Measurements from ENCODE around the gene STIP1. TPM values are rescaled to one million over a fixed set of nuclear protein-coding genes. Genes with fewer than 3 reads are reported as not detected.

The STIP1 gene
- total and polyA plus RNA-seq, 9 of the 15 experiments (the other 6 are each of a cell fraction or from before 2014, with no cell fraction given): 58.1 to 465 (median 346) TPM

DNA sequence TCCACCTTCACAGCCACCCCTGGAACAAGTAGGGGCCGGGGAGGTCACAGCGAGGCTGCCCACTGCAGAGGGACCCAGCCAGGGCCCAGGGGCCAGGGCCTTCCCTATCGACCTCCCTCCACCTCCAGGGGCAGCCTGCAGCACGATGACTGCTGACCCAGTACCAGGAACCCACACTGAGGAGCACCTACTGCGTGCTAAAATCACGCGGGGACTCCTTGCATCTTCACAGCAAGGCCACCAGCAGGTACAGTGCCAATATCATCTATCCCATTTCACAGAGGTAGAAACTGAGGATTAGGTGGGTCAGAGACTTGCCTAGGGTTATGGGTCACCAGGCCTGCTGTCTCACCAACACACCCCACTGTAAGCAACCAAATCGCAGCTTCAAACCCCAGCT is 34.6 kb upstream of the STIP1 start:
- H3K4me3 ChIP-seq: no peak overlapping the region
- H3K9me3 ChIP-seq (replicated peaks; ENCODE audit: control insufficient read depth, insufficient read depth, low read depth, low read length): no peaks in the 10 kb centered on the region
- FAIRE-seq (no peak), DNase-seq (ENCODE audit: extremely low read depth in 1 of 4, low spot score in 3 of 4) (no peak), ATAC-seq (no peak)
- no peak overlapping the region for H3K27ac ChIP-seq (ENCODE audit: extremely low read depth, low read depth, low read length)
- BruUV-seq (replicated peaks): no TSS peak
- H3K27me3 ChIP-seq (ENCODE audit: control insufficient read depth in 2 of 2, insufficient read depth in 2 of 2, low read length in 2 of 2): no peaks in the 10 kb centered on the region
- H4K20me1 ChIP-seq (replicated peaks; ENCODE audit: control insufficient read depth, insufficient read depth, low read length): peaks cover 35% of the 10 kb centered on the region
- no peak overlapping the region for H3K4me2 ChIP-seq (ENCODE audit: insufficient read depth, low read length)
- ChIA-PET POLR2A (interaction anchor here (0.6 kb wide), 1 partner anchor 17 kb away, joined by 3 read pairs; no protein-coding TSS in a partner anchor), CTCF (ENCODE audit: low intra/inter-chr PET ratio) (no interaction called here)
- no peaks in the 10 kb centered on the region for H3K9me1 ChIP-seq (ENCODE audit: control insufficient read depth, insufficient read depth, low read length)
- 86% methylated on average over 7 of the region's 8 CpGs for WGBS (ENCODE audit: insufficient coverage, low coverage, missing lambda C conversion rate)
- TF ChIP-seq SUPT5H (IDR thresholded peaks at IDR 0.05) (no peak), ZKSCAN1 (IDR thresholded peaks at IDR 0.05; ENCODE audit: low read depth, low read length) (peak; percentile 91)
- H2AFZ ChIP-seq (ENCODE audit: low read depth, low read length): no peak overlapping the region
- H3K79me2 ChIP-seq (ENCODE audit: control insufficient read depth, insufficient read depth, low read length): peaks cover 7% of the 10 kb centered on the region; the same call in 1 of the 3 replicates
- peak overlapping the region in 1 of 2 experiments; percentile 36; a peak in 2 of 4 replicates for H3K9ac ChIP-seq (ENCODE audit: insufficient read depth in 1 of 2, low read depth in 2 of 2, low read length in 2 of 2)
- intact Hi-C loops (cut with micrococcal nuclease) (loop anchor here (5.0 kb wide), 1 partner anchor 384 kb away; the partner anchor contains the start of gene ZFTA), in situ Hi-C loops (cut with MboI) (no loop called here)
- peaks cover 17% of the 10 kb centered on the region; the same call in 2 of the 3 replicates for H3K36me3 ChIP-seq (ENCODE audit: control insufficient read depth, insufficient read depth, low read length)
- H3K4me1 ChIP-seq (replicated peaks in 1 of 2; ENCODE audit: control insufficient read depth in 2 of 2, insufficient read depth in 2 of 2, low read length in 2 of 2): peaks cover 6 to 41% of the 10 kb centered on the region in 2 experiments; a peak in 4 of 5 replicates

DNA sequence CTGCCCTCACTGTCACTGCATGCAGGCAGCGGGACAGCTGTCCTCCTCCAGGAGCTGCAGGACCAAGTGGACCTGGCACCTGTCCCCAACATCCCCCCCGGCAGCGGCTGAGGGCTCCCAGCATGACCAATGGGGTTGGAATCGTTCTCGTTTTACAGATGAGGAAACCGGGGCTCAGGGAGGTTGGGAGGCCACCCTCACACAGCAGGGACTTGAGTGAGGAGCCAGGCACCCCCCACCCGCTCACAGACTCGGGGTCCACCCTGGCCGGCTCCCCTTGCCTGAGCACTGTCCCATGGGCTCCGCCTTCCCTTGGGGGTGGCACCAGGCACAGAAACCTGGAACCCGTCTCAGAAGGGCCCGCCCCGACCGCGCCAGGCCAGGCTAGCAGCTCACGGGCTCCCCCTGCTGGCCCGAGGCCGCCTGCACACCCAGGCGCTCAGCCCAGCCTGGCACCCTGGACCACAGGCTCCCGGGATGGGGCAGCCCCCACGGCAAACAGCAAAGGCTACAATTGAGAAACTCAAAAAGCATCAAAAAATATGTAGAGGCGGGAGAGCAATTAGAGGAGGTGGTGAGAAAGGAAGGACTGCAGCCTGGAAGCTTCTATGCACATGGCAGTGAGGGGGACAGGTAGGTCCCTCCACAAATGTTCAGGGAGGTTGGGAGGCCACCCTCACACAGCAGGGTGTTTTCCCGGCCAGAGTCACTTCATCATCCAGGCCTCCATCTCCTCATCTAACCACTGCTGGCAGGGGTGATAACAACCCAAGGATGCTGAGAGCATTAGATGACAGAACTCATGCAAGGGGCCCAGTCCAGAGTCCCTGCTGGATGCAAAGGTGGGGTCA is 32.9 kb upstream of the STIP1 start:
- in situ Hi-C loops (cut with MboI) (no loop called here), intact Hi-C loops (cut with micrococcal nuclease) (loop anchor here (5.0 kb wide), 1 partner anchor 386 kb away; the partner anchor contains the start of gene ZFTA)
- BruUV-seq (replicated peaks): no TSS peak
- CTCF ChIA-PET (ENCODE audit: low intra/inter-chr PET ratio): interaction anchor here (1.2 to 1.6 kb wide), 2 partner anchors 208 to 316 kb away, joined by 3 to 4 read pairs; no protein-coding TSS in a partner anchor
- Histone ChIP-seq H3K4me2 (ENCODE audit: insufficient read depth, low read length) (peak overlapping the region; percentile 35; the same call in 1 of the 2 replicates), H3K9me1 (ENCODE audit: control insufficient read depth, insufficient read depth, low read length) (no peaks in the 10 kb centered on the region), H4K20me1 (replicated peaks; ENCODE audit: control insufficient read depth, insufficient read depth, low read length) (peaks cover 35% of the 10 kb centered on the region), H3K79me2 (ENCODE audit: control insufficient read depth, insufficient read depth, low read length) (peaks cover 7% of the 10 kb centered on the region; the same call in 1 of the 3 replicates), H3K36me3 (ENCODE audit: control insufficient read depth, insufficient read depth, low read length) (peaks cover 17% of the 10 kb centered on the region; the same call in 2 of the 3 replicates), H3K9ac (ENCODE audit: insufficient read depth in 1 of 2, low read depth in 2 of 2, low read length in 2 of 2) (peak overlapping the region in 1 of 2 experiments; percentile 83; a peak in 2 of 4 replicates), H3K9me3 (replicated peaks; ENCODE audit: control insufficient read depth, insufficient read depth, low read depth, low read length) (no peaks in the 10 kb centered on the region), H3K27me3 (ENCODE audit: control insufficient read depth in 2 of 2, insufficient read depth in 2 of 2, low read length in 2 of 2) (no peaks in the 10 kb centered on the region), H3K4me1 (replicated peaks in 1 of 2; ENCODE audit: control insufficient read depth in 2 of 2, insufficient read depth in 2 of 2, low read length in 2 of 2) (peaks cover 6 to 43% of the 10 kb centered on the region in 2 experiments; a peak in 4 of 5 replicates), H2AFZ (ENCODE audit: low read depth, low read length) (no peak overlapping the region; the same call in 1 of the 2 replicates), H3K27ac (ENCODE audit: extremely low read depth, low read depth, low read length) (no peak overlapping the region), H3K4me3 (no peak overlapping the region)
- POLR2A ChIA-PET: interaction anchor here (0.6 to 0.9 kb wide), 3 partner anchors 20 to 124 kb away, joined by 3 to 4 read pairs (median 3); no protein-coding TSS in a partner anchor
- peak; percentile 97 for ATAC-seq
- peak; percentile 76 for FAIRE-seq
- WGBS (ENCODE audit: insufficient coverage, low coverage, missing lambda C conversion rate): 20% methylated on average over 20 of the region's 23 CpGs
- DNase-seq (ENCODE audit: extremely low read depth in 1 of 4, low spot score in 3 of 4): peak; percentile 72 to 94 (median 92)
- TF ChIP-seq SRF (CRISPR knock-in tag; IDR thresholded peaks at IDR 0.05): 0 out of 4 replicates have a peak, but pooled peaks of 1 of the 2 experiments have one; percentile 32
- TF ChIP-seq, protein P1, sequence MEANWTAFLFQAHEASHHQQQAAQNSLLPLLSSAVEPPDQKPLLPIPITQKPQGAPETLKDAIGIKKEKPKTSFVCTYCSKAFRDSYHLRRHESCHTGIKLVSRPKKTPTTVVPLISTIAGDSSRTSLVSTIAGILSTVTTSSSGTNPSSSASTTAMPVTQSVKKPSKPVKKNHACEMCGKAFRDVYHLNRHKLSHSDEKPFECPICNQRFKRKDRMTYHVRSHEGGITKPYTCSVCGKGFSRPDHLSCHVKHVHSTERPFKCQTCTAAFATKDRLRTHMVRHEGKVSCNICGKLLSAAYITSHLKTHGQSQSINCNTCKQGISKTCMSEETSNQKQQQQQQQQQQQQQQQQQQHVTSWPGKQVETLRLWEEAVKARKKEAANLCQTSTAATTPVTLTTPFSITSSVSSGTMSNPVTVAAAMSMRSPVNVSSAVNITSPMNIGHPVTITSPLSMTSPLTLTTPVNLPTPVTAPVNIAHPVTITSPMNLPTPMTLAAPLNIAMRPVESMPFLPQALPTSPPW (CRISPR knock-in tag; IDR thresholded peaks at IDR 0.05): 0 out of 2 replicates have a peak, but pooled peaks have one; percentile 16
- TF ChIP-seq HCFC1 (IDR thresholded peaks at IDR 0.05; ENCODE audit: low read depth, low read length): 0 out of 2 replicates have a peak, but pooled peaks have one; percentile 32
- TF ChIP-seq TOE1 (IDR thresholded peaks at IDR 0.05; ENCODE audit: borderline replicate concordance): no peak
- 0 out of 2 replicates have a peak, but pooled peaks have one; percentile 20 for TF ChIP-seq TOE1 (CRISPR knock-in tag; IDR thresholded peaks at IDR 0.05; ENCODE audit: borderline replicate concordance, low read depth)
- peak; percentile 28; the same call in 1 of the 2 replicates for TF ChIP-seq KLF16 (IDR thresholded peaks at IDR 0.05)
- peak; percentile 61 to 71 for TF ChIP-seq RAD21 (CRISPR knock-in tag; conservative IDR thresholded peaks at IDR 0.05 in 1 of 2, IDR thresholded peaks at IDR 0.05 in 1 of 2)
- TF ChIP-seq HLTF (IDR thresholded peaks at IDR 0.05): no peak
- TF ChIP-seq BHLHE40 (IDR thresholded peaks at IDR 0.05; ENCODE audit: low read length): 0 out of 2 replicates have a peak, but pooled peaks have one; percentile 13
- no peak for TF ChIP-seq CREBBP (IDR thresholded peaks at IDR 0.05; ENCODE audit: low read depth, low read length)
